HG03066 (cell line): Measurements from ENCODE around the gene PPP4R2.
"Not testable (repeated sequence)": the region's sequence is repeated elsewhere in the genome, so short reads cannot be mapped to it uniquely, and the experiment has no call there.

Experiments
- ATAC-seq: cut with Tn5 transposase; IDR thresholded peaks from one replicate; pipeline ENCODE4 v1.9.1; 2021; ENCODE audit warnings: low read depth; ENCODE audit not compliant: unreplicated experiment

Gene PPP4R2

GRCh38 chr3:72974956-72975355, 21.7 kb upstream of the PPP4R2 start:
- ATAC-seq: no peak

GRCh38 chr3:72976281-72976741, 20.3 kb upstream of the PPP4R2 start:
- ATAC-seq: no peak

- no peak for ATAC-seq
Observed at GRCh38 chr3:72977060-72977808, 19.4 kb upstream of the PPP4R2 start.

- no peak for ATAC-seq
Observed at GRCh38 chr3:72982609-72983366, 13.8 kb upstream of the PPP4R2 start.

GRCh38 chr3:72985576-72985975, 11.0 kb upstream of the PPP4R2 start:
- ATAC-seq: no peak

- no peak for ATAC-seq
Observed at GRCh38 chr3:72990701-72991395, 5.8 kb upstream of the PPP4R2 start.

GRCh38 chr3:72991522-72991921, 5.1 kb upstream of the PPP4R2 start:
- ATAC-seq: no peak

- ATAC-seq: no peak
Observed at GRCh38 chr3:72993391-72993790, 3.2 kb upstream of the PPP4R2 start.

GRCh38 chr3:72995337-72995736, 1.3 kb upstream of the PPP4R2 start:
- no peak for ATAC-seq

- no peak for ATAC-seq
Observed at GRCh38 chr3:72996121-72996472, 514 bp upstream of the PPP4R2 start.

- no peak for ATAC-seq
Observed at GRCh38 chr3:72997421-72997961, 880 bp downstream of the PPP4R2 start.

- no peak for ATAC-seq
Observed at GRCh38 chr3:72998466-72998865, 1.9 kb downstream of the PPP4R2 start.

GRCh38 chr3:72999951-73000350, 3.3 kb downstream of the PPP4R2 start:
- ATAC-seq: no peak

- not testable (repeated sequence) for ATAC-seq
Observed at GRCh38 chr3:73003050-73003449, 6.4 kb downstream of the PPP4R2 start.

GRCh38 chr3:73004316-73004715, 7.7 kb downstream of the PPP4R2 start:
- ATAC-seq: no peak

- no peak for ATAC-seq
Observed at GRCh38 chr3:73007992-73008712, 11.5 kb downstream of the PPP4R2 start.

GRCh38 chr3:73009008-73009407, 12.4 kb downstream of the PPP4R2 start:
- no peak for ATAC-seq

GRCh38 chr3:73009750-73010149, 13.1 kb downstream of the PPP4R2 start:
- no peak for ATAC-seq

- ATAC-seq: no peak
Observed at GRCh38 chr3:73010158-73010557, 13.5 kb downstream of the PPP4R2 start.

- no peak for ATAC-seq
Observed at GRCh38 chr3:73018298-73018697, 21.7 kb downstream of the PPP4R2 start.
